HG03442 (cell line): Measurements from ENCODE around the gene ACTL7B.

Experiments
- ATAC-seq: cut with Tn5 transposase; IDR thresholded peaks from one replicate; pipeline ENCODE4 v1.9.1; 2021; ENCODE audit warnings: mild to moderate bottlenecking, moderate library complexity; ENCODE audit not compliant: unreplicated experiment

ACTL7B gene

DNA sequence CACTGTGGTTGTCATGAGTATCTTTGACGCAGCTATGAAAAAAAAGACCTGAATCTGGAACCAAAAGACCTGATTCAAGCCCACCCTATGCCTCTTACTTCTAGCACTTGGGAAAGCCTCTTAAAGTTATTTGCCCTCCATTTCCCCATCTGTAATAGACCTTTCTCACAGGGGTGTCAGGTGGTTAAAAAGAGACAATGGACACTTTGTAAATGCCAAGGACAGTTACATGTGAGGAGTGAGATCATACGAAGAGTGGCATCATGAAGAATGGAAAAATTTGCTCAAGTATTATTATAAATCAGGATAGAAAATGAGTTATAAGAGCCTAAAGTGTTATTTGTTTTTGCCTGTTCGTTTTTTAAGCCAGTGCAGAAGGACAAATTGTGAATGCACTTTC lies 46.5 kb downstream of the ACTL7B start:
- no peak for ATAC-seq
